ENCODE data around the gene CPNE5. TPM values are rescaled to one million over a fixed set of nuclear protein-coding genes. Genes with fewer than 3 reads are reported as not detected.

Gene CPNE5
- total and polyA plus RNA-seq, 2 of the 4 experiments (the other 2 are of a cell fraction) = 0.07 TPM; not detected in 1

DNA sequence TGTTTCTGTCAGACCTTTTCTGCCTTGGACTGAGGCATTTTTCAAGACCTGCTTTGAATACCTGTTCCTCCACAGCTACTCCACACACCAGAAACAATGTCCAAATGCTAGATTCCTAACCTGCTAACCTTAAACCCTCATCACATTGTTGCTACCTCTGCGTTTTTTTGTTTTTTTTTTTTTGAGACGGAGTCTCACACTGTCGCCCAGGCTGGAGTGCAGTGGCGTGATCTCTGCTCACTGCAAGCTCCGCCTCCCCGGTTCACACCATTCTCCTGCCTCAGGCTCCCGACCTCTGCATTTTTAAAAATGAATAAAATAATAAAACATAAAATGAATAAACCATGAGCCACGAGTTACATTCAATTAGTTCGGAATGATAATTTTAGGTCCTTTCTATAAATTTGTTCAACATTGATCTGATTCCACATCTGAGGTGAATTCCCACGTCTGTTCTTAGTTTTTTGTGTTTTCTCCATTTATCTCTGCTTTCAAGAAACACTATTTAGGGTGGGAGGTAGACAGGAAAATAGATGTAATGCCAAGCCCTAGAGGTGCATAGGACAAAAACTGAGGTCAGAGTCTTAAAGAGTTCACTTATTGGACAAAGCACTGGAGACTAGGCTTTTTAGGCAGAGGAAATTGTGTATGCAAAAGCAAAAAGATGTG lies 47.8 kb upstream of the CPNE5 start:
- dilution Hi-C loops (cut with HindIII; ENCODE audit: low sequenced_read_pairs, unreplicated experiment) = no loop called here
- Histone ChIP-seq H2BK15ac (ENCODE audit: low read depth, low read length) (no peak overlapping the region), H4K20me1 (ENCODE audit: insufficient read depth, low read length) (no peaks in the 10 kb centered on the region), H2BK120ac (ENCODE audit: low read depth, low read length) (no peak overlapping the region), H3K4me1 (ENCODE audit: control insufficient read depth, insufficient read depth, low read length) (no peaks in the 10 kb centered on the region; the same call in 1 of the 2 replicates), H3K36me3 (ENCODE audit: control insufficient read depth, insufficient read depth, low read length) (peaks cover 2% of the 10 kb centered on the region; the same call in 1 of the 2 replicates), H2AK5ac (ENCODE audit: low read depth, low read length) (no peak overlapping the region), H3K9me3 (ENCODE audit: control insufficient read depth, insufficient read depth, low read length) (no peaks in the 10 kb centered on the region), H2BK20ac (ENCODE audit: low read depth, low read length) (no peak overlapping the region), H3K9ac (ENCODE audit: low read depth, low read length) (peak overlapping the region; percentile 93; the same call in 1 of the 2 replicates), H2AK9ac (replicated peaks; ENCODE audit: low read depth, low read length, poor library complexity) (no peak overlapping the region), H3K9me1 (ENCODE audit: insufficient read depth, low read length) (peaks cover 3% of the 10 kb centered on the region; the same call in 1 of the 2 replicates), H3K4ac (ENCODE audit: low read depth, low read length) (peak overlapping the region; percentile 32; the same call in 1 of the 2 replicates), H2BK5ac (ENCODE audit: low read depth, low read length, poor library complexity, severe bottlenecking) (no peak overlapping the region), H3K4me3 (ENCODE audit: insufficient read depth, low read depth, low read length) (0 out of 2 replicates have a peak overlapping the region, but pooled peaks have one; percentile 12), H3K23ac (ENCODE audit: low read depth, low read length) (peak overlapping the region; percentile 83), H3K56ac (ENCODE audit: extremely low read depth, insufficient read depth, low read length) (0 out of 2 replicates have a peak overlapping the region, but pooled peaks have one; percentile 91), H3K4me2 (ENCODE audit: low read depth, low read length) (peak overlapping the region; percentile 58), H3K27me3 (ENCODE audit: control insufficient read depth, insufficient read depth, low read length) (no peaks in the 10 kb centered on the region), H3K14ac (replicated peaks; ENCODE audit: low read depth, low read length) (peak overlapping the region; percentile 54; the same call in 1 of the 2 replicates), H4K8ac (ENCODE audit: low read depth in 2 of 2, low read length in 2 of 2) (peak overlapping the region in 1 of 2 experiments; percentile 54; a peak in 1 of 4 replicates), H3K27ac (ENCODE audit: insufficient read depth, low read length) (no peak overlapping the region), H3K79me1 (ENCODE audit: low read depth in 1 of 2, low read length in 2 of 2) (peaks cover 18 to 50% of the 10 kb centered on the region in 2 experiments), H2AFZ (replicated peaks; ENCODE audit: low read length, poor library complexity) (no peak overlapping the region), H3K18ac (ENCODE audit: low read depth, low read length) (no peak overlapping the region), H4K91ac (ENCODE audit: insufficient read depth, low read depth, low read length) (no peak overlapping the region), H4K5ac (ENCODE audit: low read depth, low read length) (peak overlapping the region; percentile 75; the same call in 1 of the 2 replicates)
- intact Hi-C loops (cut with micrococcal nuclease) = no loop called here
- 71% methylated on average over 1 of the region's 10 CpGs; no CpG with 5 or more reads in 1 of the 2 experiments for WGBS, 2 experiments (ENCODE audit: extremely low coverage in 2 of 2, insufficient read length in 1 of 2)
- no peak for ATAC-seq (ENCODE audit: low read depth)
- no TSS peak for BruUV-seq (replicated peaks)
- no peak for DNase-seq
- POLR2A ChIA-PET (ENCODE audit: unreplicated experiment) = no interaction called here
- in situ Hi-C loops (cut with MboI; ENCODE audit: low sequenced_read_pairs) = loop anchor here (10.0 kb wide), 2 partner anchors 98 to 328 kb away; partner anchors contain the start of gene MTCH1
- CTCF ChIA-PET = no interaction called here
- TF ChIP-seq NFE2L2 (IDR thresholded peaks at IDR 0.05; ENCODE audit: low read depth, low read length) (no peak), POLR2A (IDR thresholded peaks at IDR 0.05; ENCODE audit: low read depth, low read length) (no peak), RFX5 (IDR thresholded peaks at IDR 0.05; ENCODE audit: low read depth, low read length) (no peak), MAFK (IDR thresholded peaks at IDR 0.05; ENCODE audit: low read depth, low read length) (no peak), CHD1 (IDR thresholded peaks at IDR 0.05; ENCODE audit: low read depth, low read length) (no peak), MAZ (IDR thresholded peaks at IDR 0.05; ENCODE audit: borderline replicate concordance, low read depth, low read length) (no peak), MXI1 (IDR thresholded peaks at IDR 0.05; ENCODE audit: borderline replicate concordance, low read depth, low read length) (no peak), RAD21 (IDR thresholded peaks at IDR 0.05; ENCODE audit: low read length) (no peak)
- TF ChIP-seq, protein P1, sequence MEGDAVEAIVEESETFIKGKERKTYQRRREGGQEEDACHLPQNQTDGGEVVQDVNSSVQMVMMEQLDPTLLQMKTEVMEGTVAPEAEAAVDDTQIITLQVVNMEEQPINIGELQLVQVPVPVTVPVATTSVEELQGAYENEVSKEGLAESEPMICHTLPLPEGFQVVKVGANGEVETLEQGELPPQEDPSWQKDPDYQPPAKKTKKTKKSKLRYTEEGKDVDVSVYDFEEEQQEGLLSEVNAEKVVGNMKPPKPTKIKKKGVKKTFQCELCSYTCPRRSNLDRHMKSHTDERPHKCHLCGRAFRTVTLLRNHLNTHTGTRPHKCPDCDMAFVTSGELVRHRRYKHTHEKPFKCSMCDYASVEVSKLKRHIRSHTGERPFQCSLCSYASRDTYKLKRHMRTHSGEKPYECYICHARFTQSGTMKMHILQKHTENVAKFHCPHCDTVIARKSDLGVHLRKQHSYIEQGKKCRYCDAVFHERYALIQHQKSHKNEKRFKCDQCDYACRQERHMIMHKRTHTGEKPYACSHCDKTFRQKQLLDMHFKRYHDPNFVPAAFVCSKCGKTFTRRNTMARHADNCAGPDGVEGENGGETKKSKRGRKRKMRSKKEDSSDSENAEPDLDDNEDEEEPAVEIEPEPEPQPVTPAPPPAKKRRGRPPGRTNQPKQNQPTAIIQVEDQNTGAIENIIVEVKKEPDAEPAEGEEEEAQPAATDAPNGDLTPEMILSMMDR (conservative IDR thresholded peaks at IDR 0.05; ENCODE audit: low read depth, low read length) = no peak
